ENCODE measurements around the gene PLEKHA8.

Gene PLEKHA8

GRCh38 chr7:30177965-30178364 is 149.8 kb downstream of the PLEKHA8 start:
- Mint-ChIP-seq H3K4me3 (no peak overlapping the region), H3K36me3 (ENCODE audit: low read depth) (no peaks in the 10 kb centered on the region), H3K27ac (no peak overlapping the region), H3K9me3 (no peaks in the 10 kb centered on the region), H3K4me1 (ENCODE audit: low read depth) (peaks cover 9% of the 10 kb centered on the region), H3K27me3 (no peaks in the 10 kb centered on the region)

- Mint-ChIP-seq H3K9me3 (no peaks in the 10 kb centered on the region), H3K27me3 (no peaks in the 10 kb centered on the region), H3K36me3 (ENCODE audit: low read depth) (no peaks in the 10 kb centered on the region), H3K4me1 (ENCODE audit: low read depth) (peaks cover 9% of the 10 kb centered on the region), H3K4me3 (peak overlapping the region; percentile 17), H3K27ac (peak overlapping the region; percentile 61)
Measured at GRCh38 chr7:30178748-30179436, 150.7 kb downstream of the PLEKHA8 start.
